CD4-positive, alpha-beta T cell treated with Interleukin-15 for 1 hour (primary cell): Measurements from ENCODE around the gene PNPLA8.

Source experiments
- DNase-seq: peaks from one replicate; pipeline ENCODE4 v3.0.0-alpha.2; 2020

PNPLA8 gene

GRCh38 chr7:108440613-108441012 is 85.3 kb downstream of the PNPLA8 start:
- no peak for DNase-seq

- DNase-seq: no peak
Measured at GRCh38 chr7:108436906-108437305, 89.0 kb downstream of the PNPLA8 start.

GRCh38 chr7:108434010-108434409 is 91.9 kb downstream of the PNPLA8 start:
- DNase-seq: no peak

- DNase-seq: no peak
Measured at GRCh38 chr7:108431099-108431498, 94.8 kb downstream of the PNPLA8 start.

- no peak for DNase-seq
Measured at GRCh38 chr7:108430664-108431063, 95.3 kb downstream of the PNPLA8 start.

GRCh38 chr7:108427766-108428165 is 98.2 kb downstream of the PNPLA8 start:
- DNase-seq: no peak

GRCh38 chr7:108425714-108426275 is 100.1 kb downstream of the PNPLA8 start:
- no peak for DNase-seq

- DNase-seq: no peak
Measured at GRCh38 chr7:108424013-108424412, 101.9 kb downstream of the PNPLA8 start.

GRCh38 chr7:108423089-108423989 is 102.6 kb downstream of the PNPLA8 start:
- no peak for DNase-seq

- no peak for DNase-seq
Measured at GRCh38 chr7:108421720-108422331, 104.1 kb downstream of the PNPLA8 start.
